Stomach (tissue), 9 donors: Measurements from ENCODE around the gene ULK1. TPM values are rescaled to one million over a fixed set of nuclear protein-coding genes. Genes with fewer than 3 reads are reported as not detected.
A peak's percentile ranks its signal among the peaks of the same experiment; 100 is the strongest.

Experiments used
- DNase-seq, 2 donors: peaks; one replicate each; pipeline versions ENCODE4 v3.0.0 to v3.0.0-alpha.2; 2013 to 2019
- H3K27ac ChIP-seq, 5 donors: fragments of 200-600 bp in 4 of 5; sonication (generic) in 4 of 5; one replicate each; pipeline ENCODE4 v1.5.1; 2013 to 2019; ENCODE audit warnings: mild to moderate bottlenecking in 1 of 5, moderate library complexity in 1 of 5
- H3K27me3 ChIP-seq, 3 donors: fragments of 200-600 bp; sonication (generic); one replicate each; pipeline ENCODE4 v1.5.1; 2017 to 2019; ENCODE audit warnings: mixed run types in 1 of 3
- H3K36me3 ChIP-seq, 4 donors: fragments of 200-600 bp; sonication (generic); 1 replicate in 3 of 4; 2 replicates in 1 of 4; pipeline ENCODE4 v1.5.1; 2016 to 2019
- H3K4me1 ChIP-seq, 4 donors: fragments of 200-600 bp; sonication (generic); one replicate each; pipeline ENCODE4 v1.5.1; 2016 to 2019
- H3K4me3 ChIP-seq, 4 donors: fragments of 200-600 bp; sonication (generic) in 3 of 4; one replicate each; pipeline ENCODE4 v1.5.1; 2016 to 2019; ENCODE audit warnings: mild to moderate bottlenecking in 1 of 4
- H3K9me3 ChIP-seq, 4 donors: fragments of 200-600 bp; sonication (generic); one replicate each; pipeline ENCODE4 v1.5.1; 2016 to 2019
- CTCF ChIP-seq, 7 experiments: fragments of 450-650 bp in 4 of 7; fragments of 200-600 bp in 3 of 7; sonication (generic) in 3 of 7; IDR thresholded peaks; one replicate each; pipeline ENCODE4 v1.5.1; 2016 to 2019; ENCODE audit warnings: antibody characterized with exemption in 7 of 7, control low read depth in 2 of 7, mild to moderate bottlenecking in 1 of 7
- EP300 ChIP-seq: sonication (generic); formaldehyde crosslinking; IDR thresholded peaks from one replicate; pipeline ENCODE4 v1.6.1; 2017; ENCODE audit warnings: antibody characterized with exemption
- POLR2A ChIP-seq, 4 donors: fragments of 450-650 bp; IDR thresholded peaks; one replicate each; pipeline ENCODE4 v1.6.1; 2016; ENCODE audit warnings: antibody characterized with exemption in 4 of 4, control low read depth in 2 of 4, mild to moderate bottlenecking in 1 of 4, moderate library complexity in 1 of 4
- POLR2AphosphoS5 ChIP-seq, 3 donors: sonication (generic); formaldehyde crosslinking; IDR thresholded peaks; one replicate each; pipeline ENCODE4 v1.6.1; 2016; ENCODE audit warnings: antibody characterized with exemption in 3 of 3
- WGBS, 5 donors: extraction: QIAGEN DNeasy Blood & Tissue Kit in 3 of 5; methylation state at CpG; one replicate each; pipeline versions ENCODE4 v1.1.5 to v1.1.7; 2013 to 2018; 5-methylcytosine and 5-hydroxymethylcytosine counted together
- intact Hi-C: fragments of 100-400 bp; cut with DNase I; formaldehyde crosslinking; loops from one replicate; pipeline ENCODE4 v1.15.1; 2023; ENCODE audit warnings: low total_unique reads
- polyA plus RNA-seq, 3 donors: library from polyadenylated mRNA; stranded (reverse); fragments of 200-250 nt; gene quantifications; one replicate each; pipeline ENCODE4 v1.2.3, GENCODE V29; 2013
- total RNA-seq, 5 donors: library from RNA; depleted of rRNA; stranded (reverse); fragments of >200 nt; gene quantifications; one replicate each; pipeline versions ENCODE4 v1.1.0 to v1.2.3, GENCODE V29; 2014 to 2016
- donor health status: healthy with polysubstance abuse.
- donor health status: Bipolar disorder and iron deficiency.
- donor health status: healthy.

Gene ULK1
- total and polyA plus RNA-seq, 8 donors: 10.2 to 45.1 (median 18.3) TPM

GRCh38 chr12:131860472-131861260 lies 33.8 kb upstream of the ULK1 start:
- H3K27me3 ChIP-seq: peaks cover 0 to 48% (median 6%) of the 10 kb centered on the region in 3 donors
- peak; percentile 49 to 76 for DNase-seq
- peaks cover 0 to 15% (median 4%) of the 10 kb centered on the region in 4 donors for H3K4me1 ChIP-seq
- peak overlapping the region in 2 of 5 donors; percentile 3 to 60 for H3K27ac ChIP-seq
- H3K36me3 ChIP-seq: no peaks in the 10 kb centered on the region
- intact Hi-C loops: no loop called here
- H3K9me3 ChIP-seq: no peaks in the 10 kb centered on the region
- no peak for TF ChIP-seq CTCF (IDR thresholded peaks at IDR 0.05)
- TF ChIP-seq EP300: no peak
- TF ChIP-seq POLR2AphosphoS5 (IDR thresholded peaks at IDR 0.05): no peak
- TF ChIP-seq POLR2A (IDR thresholded peaks at IDR 0.05): no peak
- WGBS, 5 donors: 20 to 29% (median 23%) methylated on average over 12 to 22 of the region's 22 CpGs
- H3K4me3 ChIP-seq: peak overlapping the region in 3 of 4 donors; percentile 4 to 27 (median 24)

DNA sequence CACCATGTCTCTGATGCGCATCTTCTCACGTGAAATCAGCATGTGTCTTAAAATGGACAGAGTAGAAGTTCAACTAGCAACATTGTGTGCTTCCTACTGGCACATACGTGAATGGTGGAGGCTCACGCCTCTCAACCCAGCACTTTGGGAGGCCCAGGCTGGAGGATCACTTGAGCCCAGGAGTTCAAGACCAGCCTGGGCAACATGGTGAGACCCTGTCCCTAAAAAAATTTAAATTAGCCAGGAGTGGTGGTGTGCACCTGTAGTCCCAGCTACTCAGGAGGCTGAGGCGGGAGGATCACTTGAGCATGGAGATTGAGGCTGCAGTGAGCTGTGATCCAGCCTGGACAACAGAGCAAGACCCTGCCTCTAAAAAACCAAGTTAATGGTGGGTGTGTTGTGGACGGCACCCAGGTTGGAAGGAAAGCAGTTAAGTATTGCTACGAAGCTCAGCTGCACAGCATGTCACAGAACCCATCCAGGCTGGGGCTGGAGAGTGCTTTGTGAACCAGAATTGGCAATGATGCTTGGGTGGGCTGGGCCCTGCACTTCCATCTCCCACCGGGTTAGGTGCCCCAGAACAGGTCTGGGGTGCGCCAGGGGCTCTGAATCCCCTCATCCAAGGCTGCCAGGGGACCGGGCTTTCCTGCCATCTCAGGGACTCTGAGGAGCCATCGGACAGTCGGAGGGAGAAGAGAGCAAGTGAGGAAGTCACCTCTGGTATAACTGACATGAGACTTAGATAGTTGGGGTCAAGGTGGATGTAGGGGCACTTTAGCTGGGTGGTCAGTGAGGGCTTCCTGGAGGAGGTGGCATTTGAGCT lies 33.0 kb upstream of the ULK1 start:
- Histone ChIP-seq H3K36me3 (no peaks in the 10 kb centered on the region), H3K27me3 (peaks cover 0 to 40% (median 0%) of the 10 kb centered on the region in 3 donors), H3K9me3 (no peaks in the 10 kb centered on the region), H3K4me1 (peaks cover 0 to 15% (median 3%) of the 10 kb centered on the region in 4 donors), H3K27ac (no peak overlapping the region), H3K4me3 (no peak overlapping the region)
- DNase-seq: no peak
- intact Hi-C loops: no loop called here
- TF ChIP-seq POLR2A (IDR thresholded peaks at IDR 0.05): no peak
- WGBS, 5 donors: 83 to 88% (median 86%) methylated on average over 12 of the region's 12 CpGs

DNA sequence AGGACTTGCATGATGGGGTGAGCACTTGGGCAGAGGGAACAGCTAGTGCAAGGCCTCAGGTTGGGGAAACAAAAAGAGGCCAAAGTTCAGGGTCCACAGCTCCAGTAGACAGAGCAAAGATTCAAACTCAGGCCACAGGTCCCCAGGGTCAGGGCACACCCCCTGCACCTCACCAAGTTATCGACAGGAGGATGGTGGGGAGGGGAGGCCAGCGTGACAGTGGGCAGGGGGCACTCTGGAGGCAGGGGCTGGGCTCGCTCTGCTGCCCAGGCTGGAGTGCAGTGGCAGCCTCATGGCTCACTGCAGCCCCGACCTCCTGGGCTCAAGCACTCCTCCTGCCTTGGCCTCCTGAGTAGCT lies 32.4 kb upstream of the ULK1 start:
- Histone ChIP-seq H3K27ac (no peak overlapping the region), H3K27me3 (peaks cover 0 to 34% (median 0%) of the 10 kb centered on the region in 3 donors), H3K36me3 (no peaks in the 10 kb centered on the region), H3K4me1 (peaks cover 0 to 15% (median 3%) of the 10 kb centered on the region in 4 donors), H3K4me3 (no peak overlapping the region), H3K9me3 (no peaks in the 10 kb centered on the region)
- intact Hi-C loops: no loop called here
- no peak for DNase-seq
- TF ChIP-seq CTCF (IDR thresholded peaks at IDR 0.05) (no peak), EP300 (no peak), POLR2AphosphoS5 (IDR thresholded peaks at IDR 0.05) (no peak), POLR2A (IDR thresholded peaks at IDR 0.05) (no peak)
- 47 to 72% (median 56%) methylated on average over 1 to 4 of the region's 4 CpGs for WGBS, 5 donors

DNA sequence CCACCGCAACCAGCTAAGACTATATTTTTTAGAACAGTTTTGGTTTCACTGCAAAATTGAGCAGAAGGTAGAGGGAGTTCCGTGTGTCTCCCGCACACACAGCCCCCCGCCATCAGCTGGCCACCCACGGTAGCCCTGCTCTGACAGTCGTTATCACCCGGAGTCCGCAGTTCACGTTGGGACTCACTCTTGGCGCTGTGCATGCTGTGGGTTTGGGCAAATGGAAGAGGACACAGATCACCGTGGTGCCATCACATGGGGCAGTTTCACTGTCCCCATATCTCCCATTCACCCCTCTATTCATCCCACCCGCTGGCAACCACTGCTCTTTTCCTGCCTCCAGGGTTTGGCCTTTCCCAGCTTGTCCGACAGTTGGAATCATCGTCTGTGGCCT lies 31.8 kb upstream of the ULK1 start:
- intact Hi-C loops: no loop called here
- no peaks in the 10 kb centered on the region for H3K36me3 ChIP-seq
- no peak overlapping the region for H3K4me3 ChIP-seq
- 65 to 74% (median 71%) methylated on average over 13 to 14 of the region's 14 CpGs for whole genome bisulfite sequencing, 5 donors
- peaks cover 0 to 29% (median 0%) of the 10 kb centered on the region in 3 donors for H3K27me3 ChIP-seq
- H3K9me3 ChIP-seq: no peaks in the 10 kb centered on the region
- DNase-seq: no peak
- no peak overlapping the region for H3K27ac ChIP-seq
- TF ChIP-seq CTCF (IDR thresholded peaks at IDR 0.05): no peak
- TF ChIP-seq POLR2AphosphoS5 (IDR thresholded peaks at IDR 0.05): no peak
- no peak for TF ChIP-seq EP300
- no peak for TF ChIP-seq POLR2A (IDR thresholded peaks at IDR 0.05)
- peaks cover 0 to 15% (median 3%) of the 10 kb centered on the region in 4 donors for H3K4me1 ChIP-seq
